Kidney epithelial cell (primary cell): ENCODE measurements around the gene TRIP6. TPM values are rescaled to one million over a fixed set of nuclear protein-coding genes. Genes with fewer than 3 reads are reported as not detected.

ENCODE experiments used
- DNase-seq: peaks from one replicate; pipeline ENCODE4 v3.0.0-alpha.2; 2010; ENCODE audit warnings: low read depth
- H3K27me3 ChIP-seq: 2 replicates; pipeline ENCODE4 v1.6.0; 2011; ENCODE audit warnings: low read length; ENCODE audit not compliant: control insufficient read depth, insufficient read depth
- H3K36me3 ChIP-seq: 2 replicates; pipeline ENCODE4 v1.5.1; 2011; ENCODE audit warnings: low read length; ENCODE audit not compliant: control insufficient read depth, insufficient read depth
- H3K4me3 ChIP-seq: 2 replicates; pipeline ENCODE4 v1.5.1; 2011; ENCODE audit warnings: low read depth, mild to moderate bottlenecking, control low read depth, low read length
- CTCF ChIP-seq: IDR thresholded peaks from 2 replicates; pipeline ENCODE4 v1.5.1; 2011; ENCODE audit warnings: mild to moderate bottlenecking, moderate library complexity, low read length, control low read depth, inconsistent platforms; ENCODE audit not compliant: insufficient read depth, poor library complexity, severe bottlenecking
- total RNA-seq: library from RNA; depleted of rRNA; stranded (reverse); fragments of >200 nt; gene quantifications from 2 replicates; pipeline ENCODE4 v1.2.3, GENCODE V29; 2015

TRIP6 gene
- total RNA-seq, result 113 and 114 TPM in 2 replicates

GRCh38 chr7:100867040-100867775 is at the start of gene TRIP6:
TRIP6 (plus strand) TSS chr7:100867387; CDS start chr7:100867498, 111 bp downstream.
- Histone ChIP-seq H3K4me3 (peak within 1 kb of the TSS; percentile 83), H3K27me3 (no peaks in the 10 kb centered on the region), H3K36me3 (peaks cover 4% of the 10 kb centered on the region)
- no peak for TF ChIP-seq CTCF
- no peak for DNase-seq

- DNase-seq, result no peak
- Histone ChIP-seq H3K27me3 (no peaks in the 10 kb centered on the region), H3K36me3 (peaks cover 4% of the 10 kb centered on the region), H3K4me3 (no peak overlapping the region)
- TF ChIP-seq CTCF, result no peak
Measured at GRCh38 chr7:100818366-100818765, 48.8 kb upstream of the TRIP6 start.

- TF ChIP-seq CTCF, result no peak
- H3K36me3 ChIP-seq, result peaks cover 3% of the 10 kb centered on the region
Measured at GRCh38 chr7:100818825-100819224, 48.4 kb upstream of the TRIP6 start.

GRCh38 chr7:100819586-100819985 is 47.6 kb upstream of the TRIP6 start:
- Histone ChIP-seq H3K36me3 (peaks cover 2% of the 10 kb centered on the region), H3K27me3 (no peaks in the 10 kb centered on the region), H3K4me3 (no peak overlapping the region)
- no peak for TF ChIP-seq CTCF
- DNase-seq, result no peak

More at GRCh38 chr7:100818825-100819224, 48.4 kb upstream of the TRIP6 start:
- DNase-seq, result no peak
- H3K4me3 ChIP-seq, result no peak overlapping the region
- H3K27me3 ChIP-seq, result no peaks in the 10 kb centered on the region

- no peak for TF ChIP-seq CTCF
- no peaks in the 10 kb centered on the region for H3K27me3 ChIP-seq
Measured at GRCh38 chr7:100822236-100823139, 44.7 kb upstream of the TRIP6 start.

More at GRCh38 chr7:100822236-100823139, 44.7 kb upstream of the TRIP6 start:
- H3K36me3 ChIP-seq, result peaks cover 2% of the 10 kb centered on the region
- H3K4me3 ChIP-seq, result no peak overlapping the region
- no peak for DNase-seq
